Parathyroid adenoma (tissue), 2 donors: ENCODE data around the gene OSBPL3.

Experiments
- H2AFZ ChIP-seq: fragments of 300-600 bp; sonication (generic); one replicate; pipeline ENCODE4 v1.7.0; 2017; ENCODE audit warnings: antibody characterized with exemption, mild to moderate bottlenecking
- H3K27ac ChIP-seq: fragments of 300-600 bp; sonication (generic); one replicate; pipeline ENCODE4 v1.7.0; 2017
- H3K27me3 ChIP-seq: fragments of 300-600 bp; sonication (generic); one replicate; pipeline ENCODE4 v1.7.0; 2017; ENCODE audit warnings: low read length; ENCODE audit not compliant: control insufficient read depth, insufficient read depth
- H3K36me3 ChIP-seq: fragments of 300-600 bp; sonication (generic); one replicate; pipeline ENCODE4 v1.7.0; 2017; ENCODE audit warnings: low read length; ENCODE audit not compliant: control insufficient read depth, insufficient read depth
- H3K4me1 ChIP-seq: fragments of 300-600 bp; sonication (generic); one replicate; pipeline ENCODE4 v1.7.0; 2017; ENCODE audit warnings: control low read depth
- H3K4me2 ChIP-seq: fragments of 300-600 bp; sonication (generic); one replicate; pipeline ENCODE4 v1.7.0; 2017; ENCODE audit warnings: low read length
- H3K4me3 ChIP-seq: fragments of 300-600 bp; sonication (generic); one replicate; pipeline ENCODE4 v1.7.0; 2017; ENCODE audit warnings: low read depth, low read length
- H3K79me2 ChIP-seq: fragments of 300-600 bp; sonication (generic); one replicate; pipeline ENCODE4 v1.7.0; 2017; ENCODE audit warnings: control low read depth
- H3K9ac ChIP-seq: fragments of 300-600 bp; sonication (generic); one replicate; pipeline ENCODE4 v1.7.0; 2017; ENCODE audit warnings: mild to moderate bottlenecking
- H3K9me3 ChIP-seq: fragments of 300-600 bp; sonication (generic); one replicate; pipeline ENCODE4 v1.7.0; 2017; ENCODE audit warnings: low read length; ENCODE audit not compliant: control insufficient read depth
- CTCF ChIP-seq: fragments of 300-600 bp; sonication (generic); IDR thresholded peaks from one replicate; pipeline ENCODE4 v1.7.0; 2017; ENCODE audit warnings: antibody characterized with exemption, mild to moderate bottlenecking
- donor health status: primary hyperparathyroidism.

Gene OSBPL3

GRCh38 chr7:24981171-24981951, 1.4 kb upstream of the OSBPL3 start:
- no peak for TF ChIP-seq CTCF
- H3K36me3 ChIP-seq, result no peaks in the 10 kb centered on the region
- peak overlapping the region; percentile 93 for H3K4me3 ChIP-seq
- H3K27me3 ChIP-seq, result no peaks in the 10 kb centered on the region
- H3K9ac ChIP-seq, result no peak overlapping the region
- H3K9me3 ChIP-seq, result no peaks in the 10 kb centered on the region
- H3K4me1 ChIP-seq, result peaks cover 20% of the 10 kb centered on the region
- H3K27ac ChIP-seq, result peak overlapping the region; percentile 85
- peak overlapping the region; percentile 90 for H3K4me2 ChIP-seq
- H3K79me2 ChIP-seq, result peaks cover 8% of the 10 kb centered on the region
- H2AFZ ChIP-seq, result peak overlapping the region; percentile 95

GRCh38 chr7:24980534-24981170, 674 bp upstream of the OSBPL3 start:
- Histone ChIP-seq H3K36me3 (no peaks in the 10 kb centered on the region), H3K4me3 (peak overlapping the region; percentile 93), H3K4me2 (peak overlapping the region; percentile 90), H3K79me2 (peaks cover 10% of the 10 kb centered on the region), H3K9me3 (no peaks in the 10 kb centered on the region), H3K27ac (peak overlapping the region; percentile 85), H3K4me1 (peaks cover 26% of the 10 kb centered on the region), H2AFZ (peak overlapping the region; percentile 95), H3K9ac (peak overlapping the region; percentile 54), H3K27me3 (no peaks in the 10 kb centered on the region)
- no peak for TF ChIP-seq CTCF

- Histone ChIP-seq H3K27ac (peak overlapping the region; percentile 85), H3K4me3 (peak overlapping the region; percentile 93), H3K79me2 (peaks cover 13% of the 10 kb centered on the region), H3K27me3 (no peaks in the 10 kb centered on the region), H2AFZ (peak overlapping the region; percentile 95), H3K9me3 (no peaks in the 10 kb centered on the region), H3K36me3 (no peaks in the 10 kb centered on the region), H3K4me2 (peak overlapping the region; percentile 90), H3K9ac (peak overlapping the region; percentile 24), H3K4me1 (peaks cover 30% of the 10 kb centered on the region)
- TF ChIP-seq CTCF, result peak; percentile 84
These were observed 512 bp downstream of the OSBPL3 start for GRCh38 chr7:24979470-24979862.

GRCh38 chr7:24978843-24979469, 1.0 kb downstream of the OSBPL3 start:
- no peaks in the 10 kb centered on the region for H3K9me3 ChIP-seq
- H3K79me2 ChIP-seq, result peaks cover 18% of the 10 kb centered on the region
- H3K4me3 ChIP-seq, result peak overlapping the region; percentile 93
- H3K4me2 ChIP-seq, result peak overlapping the region; percentile 90
- no peaks in the 10 kb centered on the region for H3K27me3 ChIP-seq
- peak overlapping the region; percentile 85 for H3K27ac ChIP-seq
- peaks cover 30% of the 10 kb centered on the region for H3K4me1 ChIP-seq
- H3K9ac ChIP-seq, result peak overlapping the region; percentile 24
- no peaks in the 10 kb centered on the region for H3K36me3 ChIP-seq
- no peak for TF ChIP-seq CTCF
- H2AFZ ChIP-seq, result peak overlapping the region; percentile 95
